Astrocyte (in vitro differentiated cells and primary cell): Measurements from ENCODE around the gene PHF12. TPM values are rescaled to one million over a fixed set of nuclear protein-coding genes. Genes with fewer than 3 reads are reported as not detected.

Experiments
- DNase-seq: peaks from one replicate; pipeline ENCODE4 v3.0.0-alpha.2; 2010; ENCODE audit warnings: low read depth
- FAIRE-seq: peaks from 2 replicates; lab custom pipeline; 2011; peaks lifted over from hg19 to GRCh38; lab: Jason Lieb, UNC
- H2AFZ ChIP-seq: 2 replicates; pipeline ENCODE4 v1.6.0; 2012; ENCODE audit warnings: low read depth, low read length, inconsistent platforms
- H3K27ac ChIP-seq: 2 replicates; pipeline ENCODE4 v1.5.1; 2011; ENCODE audit warnings: low read depth, low read length, inconsistent platforms
- H3K27me3 ChIP-seq: 2 replicates; pipeline ENCODE4 v1.6.0; 2011; ENCODE audit warnings: low read length, inconsistent platforms; ENCODE audit not compliant: insufficient read depth
- H3K36me3 ChIP-seq: 2 replicates; pipeline ENCODE4 v1.5.1; 2011; ENCODE audit warnings: low read length, inconsistent platforms; ENCODE audit not compliant: insufficient read depth
- H3K4me1 ChIP-seq: 2 replicates; pipeline ENCODE4 v1.5.1; 2011; ENCODE audit warnings: low read length, inconsistent platforms; ENCODE audit not compliant: insufficient read depth
- H3K4me2 ChIP-seq: 2 replicates; pipeline ENCODE4 v1.6.0; 2012; ENCODE audit warnings: low read length, inconsistent platforms
- H3K4me3 ChIP-seq: 2 replicates; pipeline ENCODE4 v1.5.1; 2011; ENCODE audit warnings: low read depth, mild to moderate bottlenecking, low read length, inconsistent platforms; ENCODE audit not compliant: insufficient read depth
- H3K79me2 ChIP-seq: 2 replicates; pipeline ENCODE4 v1.6.0; 2012; ENCODE audit warnings: mild to moderate bottlenecking, low read length, inconsistent platforms; ENCODE audit not compliant: insufficient read depth
- H3K9ac ChIP-seq: 2 replicates; pipeline ENCODE4 v1.6.0; 2012; ENCODE audit warnings: mild to moderate bottlenecking, low read length, inconsistent platforms
- H3K9me3 ChIP-seq: 2 replicates; pipeline ENCODE4 v1.5.1; 2012; ENCODE audit warnings: low read depth, mild to moderate bottlenecking, low read length, inconsistent platforms; ENCODE audit not compliant: insufficient read depth
- H4K20me1 ChIP-seq: 2 replicates; pipeline ENCODE4 v1.6.0; 2012; ENCODE audit warnings: low read length, inconsistent platforms; ENCODE audit not compliant: insufficient read depth
- H3K27ac Mint-ChIP-seq: one replicate; pipeline ENCODE4 v1.8.0; 2021; ENCODE audit warnings: mild to moderate bottlenecking, mixed read lengths; ENCODE audit not compliant: unreplicated experiment
- H3K27me3 Mint-ChIP-seq: one replicate; pipeline ENCODE4 v1.8.0; 2021; ENCODE audit warnings: low read depth, mixed read lengths; ENCODE audit not compliant: unreplicated experiment
- H3K36me3 Mint-ChIP-seq: one replicate; pipeline ENCODE4 v1.8.0; 2021; ENCODE audit warnings: low read depth, mixed read lengths; ENCODE audit not compliant: unreplicated experiment
- H3K4me1 Mint-ChIP-seq: one replicate; pipeline ENCODE4 v1.8.0; 2021; ENCODE audit warnings: low read depth, mixed read lengths; ENCODE audit not compliant: unreplicated experiment
- H3K4me3 Mint-ChIP-seq: one replicate; pipeline ENCODE4 v1.8.0; 2021; ENCODE audit warnings: mild to moderate bottlenecking, moderate library complexity, mixed read lengths; ENCODE audit not compliant: unreplicated experiment
- H3K9me3 Mint-ChIP-seq: one replicate; pipeline ENCODE4 v1.8.0; 2021; ENCODE audit warnings: mild to moderate bottlenecking, mixed read lengths; ENCODE audit not compliant: unreplicated experiment
- CTCF ChIP-seq: IDR thresholded peaks from 2 replicates; pipeline ENCODE4 v1.5.1; 2011; ENCODE audit warnings: low read depth, mild to moderate bottlenecking, inconsistent platforms, low read length, moderate library complexity; ENCODE audit not compliant: insufficient read depth
- EZH2 ChIP-seq: IDR thresholded peaks from 2 replicates; pipeline ENCODE4 v1.6.1; 2012; ENCODE audit warnings: mild to moderate bottlenecking, low read length, inconsistent platforms; ENCODE audit not compliant: insufficient read depth
- total RNA-seq: library from RNA; stranded (reverse); gene quantifications from 2 replicates; pipeline ENCODE4 v1.2.1, GENCODE V29; 2021

PHF12 gene
- total RNA-seq, 1 donor from 2014 or later = 41.6 TPM

GRCh38 chr17:28997806-28998205, 46.5 kb upstream of the PHF12 start:
- FAIRE-seq (no peak), DNase-seq (no peak)

GRCh38 chr17:28996554-28997096, 45.3 kb upstream of the PHF12 start:
- no peak overlapping the region for H3K9ac ChIP-seq
- no peaks in the 10 kb centered on the region for H3K36me3 ChIP-seq
- H3K27me3 Mint-ChIP-seq = peaks cover 57% of the 10 kb centered on the region
- peaks cover 21% of the 10 kb centered on the region for H3K27me3 ChIP-seq
- H2AFZ ChIP-seq = no peak overlapping the region
- H3K4me2 ChIP-seq = no peak overlapping the region
- no peak for TF ChIP-seq CTCF
- no peak for TF ChIP-seq EZH2
- H3K4me3 Mint-ChIP-seq = no peak overlapping the region
- H3K9me3 ChIP-seq = no peaks in the 10 kb centered on the region
- DNase-seq = no peak
- no peak overlapping the region for H3K4me3 ChIP-seq
- no peaks in the 10 kb centered on the region for H3K79me2 ChIP-seq
- H3K4me1 Mint-ChIP-seq = peaks cover 1% of the 10 kb centered on the region
- H3K9me3 Mint-ChIP-seq = peaks cover 4% of the 10 kb centered on the region
- H3K27ac Mint-ChIP-seq = no peak overlapping the region
- no peak overlapping the region for H3K27ac ChIP-seq
- H4K20me1 ChIP-seq = no peaks in the 10 kb centered on the region
- H3K36me3 Mint-ChIP-seq = no peaks in the 10 kb centered on the region
- FAIRE-seq = no peak
- no peaks in the 10 kb centered on the region for H3K4me1 ChIP-seq

More at GRCh38 chr17:28997806-28998205, 46.5 kb upstream of the PHF12 start:
- H3K4me1 ChIP-seq = no peaks in the 10 kb centered on the region
- H3K4me3 ChIP-seq = no peak overlapping the region
- no peaks in the 10 kb centered on the region for H3K36me3 Mint-ChIP-seq
- H3K36me3 ChIP-seq = no peaks in the 10 kb centered on the region
- no peaks in the 10 kb centered on the region for H4K20me1 ChIP-seq
- H2AFZ ChIP-seq = no peak overlapping the region
- H3K4me2 ChIP-seq = no peak overlapping the region
- peaks cover 57% of the 10 kb centered on the region for H3K27me3 Mint-ChIP-seq
- H3K27ac ChIP-seq = no peak overlapping the region
- H3K27ac Mint-ChIP-seq = no peak overlapping the region
- no peaks in the 10 kb centered on the region for H3K79me2 ChIP-seq
- peaks cover 23% of the 10 kb centered on the region for H3K27me3 ChIP-seq
- H3K9me3 ChIP-seq = no peaks in the 10 kb centered on the region
- TF ChIP-seq EZH2 (no peak), CTCF (no peak)
- no peak overlapping the region for H3K9ac ChIP-seq
- peaks cover 4% of the 10 kb centered on the region for H3K9me3 Mint-ChIP-seq
- no peak overlapping the region for H3K4me3 Mint-ChIP-seq
- H3K4me1 Mint-ChIP-seq = peaks cover 1% of the 10 kb centered on the region

- TF ChIP-seq CTCF (no peak), EZH2 (no peak)
- Histone ChIP-seq H3K27ac (no peak overlapping the region), H3K79me2 (no peaks in the 10 kb centered on the region), H4K20me1 (no peaks in the 10 kb centered on the region), H3K4me2 (no peak overlapping the region), H3K27me3 (peaks cover 14% of the 10 kb centered on the region), H3K9me3 (no peaks in the 10 kb centered on the region), H3K36me3 (no peaks in the 10 kb centered on the region), H3K4me3 (no peak overlapping the region), H3K4me1 (no peaks in the 10 kb centered on the region), H3K9ac (no peak overlapping the region), H2AFZ (no peak overlapping the region)
- FAIRE-seq = no peak
- Mint-ChIP-seq H3K36me3 (no peaks in the 10 kb centered on the region), H3K4me3 (no peak overlapping the region), H3K9me3 (peaks cover 3% of the 10 kb centered on the region), H3K27me3 (peaks cover 48% of the 10 kb centered on the region), H3K4me1 (peaks cover 1% of the 10 kb centered on the region), H3K27ac (no peak overlapping the region)
- DNase-seq = no peak
These were observed 42.5 kb upstream of the PHF12 start for GRCh38 chr17:28993645-28994426.
